ENCODE results near the gene ADH4. TPM values are rescaled to one million over a fixed set of nuclear protein-coding genes. Genes with fewer than 3 reads are reported as not detected.

ADH4 gene
- total and polyA plus RNA-seq, 10 of the 15 experiments (the other 5 are each of a cell fraction or from before 2014, with no cell fraction given) = not detected

DNA sequence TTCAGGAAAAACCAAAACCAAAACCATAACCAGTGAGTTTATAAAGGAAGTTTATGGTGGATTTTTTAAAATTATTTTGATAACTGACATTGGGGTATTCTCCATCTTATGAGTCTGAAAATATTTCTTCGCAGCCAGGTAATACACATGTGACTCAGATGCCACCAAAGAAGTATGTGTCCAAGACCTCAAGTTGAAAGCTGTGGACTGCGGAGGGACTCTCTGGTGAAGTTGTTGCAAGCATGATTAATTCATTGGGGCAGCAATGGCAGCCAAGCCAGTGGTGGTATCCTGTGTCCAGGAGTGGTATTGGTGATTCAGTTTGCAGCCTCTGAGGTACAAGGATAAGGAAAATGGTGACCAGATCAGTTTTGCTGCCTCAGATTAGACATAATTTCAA is 41.5 kb downstream of the ADH4 start:
- Histone ChIP-seq H3K27me3 (replicated peaks in 1 of 2; ENCODE audit: control insufficient read depth in 2 of 2, insufficient read depth in 2 of 2, low read length in 1 of 2) (no peaks in the 10 kb centered on the region), H4K20me1 (ENCODE audit: control insufficient read depth, insufficient read depth) (no peaks in the 10 kb centered on the region), H3K79me2 (ENCODE audit: control insufficient read depth, insufficient read depth, low read length) (no peaks in the 10 kb centered on the region), H3K9ac (ENCODE audit: control insufficient read depth, insufficient read depth, low read length) (no peak overlapping the region), H3K4me1 (ENCODE audit: control insufficient read depth, insufficient read depth, low read length) (no peaks in the 10 kb centered on the region), H2AFZ (ENCODE audit: control insufficient read depth, low read depth, low read length) (no peak overlapping the region), H3K4me2 (ENCODE audit: control insufficient read depth, insufficient read depth) (no peak overlapping the region), H3K27ac (ENCODE audit: control insufficient read depth, insufficient read depth) (no peak overlapping the region), H3K4me3 (no peak overlapping the region), H3K9me3 (replicated peaks; ENCODE audit: control insufficient read depth, insufficient read depth, low read length) (no peaks in the 10 kb centered on the region), H3K36me3 (ENCODE audit: control insufficient read depth in 2 of 2, insufficient read depth in 2 of 2, low read length in 1 of 2) (no peaks in the 10 kb centered on the region)
- no TSS peak for BruUV-seq (replicated peaks)
- POLR2A ChIA-PET = no interaction called here
- no peak for ATAC-seq
- CTCF ChIA-PET = interaction anchor here (0.8 kb wide), 1 partner anchor 46 kb away, joined by 3 read pairs; no protein-coding TSS in a partner anchor
- SMC1A ChIA-PET (ENCODE audit: uncharacterized antibody, unreplicated experiment) = interaction anchor here (1.4 to 1.9 kb wide), 2 partner anchors 14 to 301 kb away, joined by 3 to 6 read pairs; partner anchors contain the start of gene ADH5
- in situ Hi-C loops (cut with MboI) = no loop called here
- DNase-seq (ENCODE audit: low read depth, low spot score) = no peak
- WGBS (ENCODE audit: insufficient coverage, insufficient replicate concordance, low lambda C conversion rate, missing lambda C conversion rate) = 67% methylated on average over 2 of the region's 2 CpGs
- RAD21 ChIA-PET (ENCODE audit: unreplicated experiment) = interaction anchor here (1.2 kb wide), 1 partner anchor 14 kb away, joined by 3 read pairs; the partner anchor contains the start of gene ADH5
- no peak for FAIRE-seq
- intact Hi-C loops (cut with micrococcal nuclease; ENCODE audit: unreplicated experiment) = no loop called here
- TF ChIP-seq, protein P1, sequence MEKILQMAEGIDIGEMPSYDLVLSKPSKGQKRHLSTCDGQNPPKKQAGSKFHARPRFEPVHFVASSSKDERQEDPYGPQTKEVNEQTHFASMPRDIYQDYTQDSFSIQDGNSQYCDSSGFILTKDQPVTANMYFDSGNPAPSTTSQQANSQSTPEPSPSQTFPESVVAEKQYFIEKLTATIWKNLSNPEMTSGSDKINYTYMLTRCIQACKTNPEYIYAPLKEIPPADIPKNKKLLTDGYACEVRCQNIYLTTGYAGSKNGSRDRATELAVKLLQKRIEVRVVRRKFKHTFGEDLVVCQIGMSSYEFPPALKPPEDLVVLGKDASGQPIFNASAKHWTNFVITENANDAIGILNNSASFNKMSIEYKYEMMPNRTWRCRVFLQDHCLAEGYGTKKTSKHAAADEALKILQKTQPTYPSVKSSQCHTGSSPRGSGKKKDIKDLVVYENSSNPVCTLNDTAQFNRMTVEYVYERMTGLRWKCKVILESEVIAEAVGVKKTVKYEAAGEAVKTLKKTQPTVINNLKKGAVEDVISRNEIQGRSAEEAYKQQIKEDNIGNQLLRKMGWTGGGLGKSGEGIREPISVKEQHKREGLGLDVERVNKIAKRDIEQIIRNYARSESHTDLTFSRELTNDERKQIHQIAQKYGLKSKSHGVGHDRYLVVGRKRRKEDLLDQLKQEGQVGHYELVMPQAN (conservative IDR thresholded peaks at IDR 0.05) = no peak
- no peak for TF ChIP-seq ZZZ3 (IDR thresholded peaks at IDR 0.05; ENCODE audit: control insufficient read depth, insufficient read length, low read depth)
- no peak for TF ChIP-seq MEF2A (IDR thresholded peaks at IDR 0.05; ENCODE audit: insufficient read depth, low read depth, low read length)
- TF ChIP-seq WRNIP1 (IDR thresholded peaks at IDR 0.05; ENCODE audit: borderline replicate concordance, low read depth, low read length) = no peak
- no peak for TF ChIP-seq HCFC1 (IDR thresholded peaks at IDR 0.05; ENCODE audit: low read length)
- TF ChIP-seq SUZ12 (IDR thresholded peaks at IDR 0.05; ENCODE audit: unreplicated experiment) = no peak
- TF ChIP-seq NFXL1 (IDR thresholded peaks at IDR 0.05; ENCODE audit: borderline replicate concordance) = no peak
- no peak for TF ChIP-seq BCL11A (IDR thresholded peaks at IDR 0.05; ENCODE audit: low read depth, low read length)
- TF ChIP-seq, protein P2, sequence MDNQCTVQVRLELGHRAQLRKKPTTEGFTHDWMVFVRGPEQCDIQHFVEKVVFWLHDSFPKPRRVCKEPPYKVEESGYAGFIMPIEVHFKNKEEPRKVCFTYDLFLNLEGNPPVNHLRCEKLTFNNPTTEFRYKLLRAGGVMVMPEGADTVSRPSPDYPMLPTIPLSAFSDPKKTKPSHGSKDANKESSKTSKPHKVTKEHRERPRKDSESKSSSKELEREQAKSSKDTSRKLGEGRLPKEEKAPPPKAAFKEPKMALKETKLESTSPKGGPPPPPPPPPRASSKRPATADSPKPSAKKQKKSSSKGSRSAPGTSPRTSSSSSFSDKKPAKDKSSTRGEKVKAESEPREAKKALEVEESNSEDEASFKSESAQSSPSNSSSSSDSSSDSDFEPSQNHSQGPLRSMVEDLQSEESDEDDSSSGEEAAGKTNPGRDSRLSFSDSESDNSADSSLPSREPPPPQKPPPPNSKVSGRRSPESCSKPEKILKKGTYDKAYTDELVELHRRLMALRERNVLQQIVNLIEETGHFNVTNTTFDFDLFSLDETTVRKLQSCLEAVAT (IDR thresholded peaks at IDR 0.05) = no peak
- TF ChIP-seq, protein P3, sequence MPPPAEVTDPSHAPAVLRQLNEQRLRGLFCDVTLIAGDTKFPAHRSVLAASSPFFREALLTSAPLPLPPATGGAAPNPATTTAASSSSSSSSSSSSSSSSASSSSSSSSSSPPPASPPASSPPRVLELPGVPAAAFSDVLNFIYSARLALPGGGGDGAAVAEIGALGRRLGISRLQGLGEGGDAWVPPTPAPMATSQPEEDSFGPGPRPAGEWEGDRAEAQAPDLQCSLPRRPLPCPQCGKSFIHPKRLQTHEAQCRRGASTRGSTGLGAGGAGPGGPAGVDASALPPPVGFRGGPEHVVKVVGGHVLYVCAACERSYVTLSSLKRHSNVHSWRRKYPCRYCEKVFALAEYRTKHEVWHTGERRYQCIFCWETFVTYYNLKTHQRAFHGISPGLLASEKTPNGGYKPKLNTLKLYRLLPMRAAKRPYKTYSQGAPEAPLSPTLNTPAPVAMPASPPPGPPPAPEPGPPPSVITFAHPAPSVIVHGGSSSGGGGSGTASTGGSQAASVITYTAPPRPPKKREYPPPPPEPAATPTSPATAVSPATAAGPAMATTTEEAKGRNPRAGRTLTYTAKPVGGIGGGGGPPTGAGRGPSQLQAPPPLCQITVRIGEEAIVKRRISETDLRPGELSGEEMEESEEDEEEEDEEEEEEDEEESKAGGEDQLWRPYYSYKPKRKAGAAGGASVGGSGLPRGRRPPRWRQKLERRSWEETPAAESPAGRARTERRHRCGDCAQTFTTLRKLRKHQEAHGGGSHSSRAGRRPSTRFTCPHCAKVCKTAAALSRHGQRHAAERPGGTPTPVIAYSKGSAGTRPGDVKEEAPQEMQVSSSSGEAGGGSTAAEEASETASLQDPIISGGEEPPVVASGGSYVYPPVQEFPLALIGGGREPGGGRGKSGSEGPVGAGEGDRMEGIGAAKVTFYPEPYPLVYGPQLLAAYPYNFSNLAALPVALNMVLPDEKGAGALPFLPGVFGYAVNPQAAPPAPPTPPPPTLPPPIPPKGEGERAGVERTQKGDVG (CRISPR knock-in tag; IDR thresholded peaks at IDR 0.05) = no peak
- TF ChIP-seq YY1 (IDR thresholded peaks at IDR 0.05; ENCODE audit: low read depth, low read length) = no peak
- TF ChIP-seq TBL1XR1 (IDR thresholded peaks at IDR 0.05; ENCODE audit: low read depth, low read length) = no peak
- TF ChIP-seq PML (IDR thresholded peaks at IDR 0.05; ENCODE audit: low read length) = no peak
- TF ChIP-seq EGR1 (IDR thresholded peaks at IDR 0.05; ENCODE audit: borderline replicate concordance in 1 of 2, low read depth in 2 of 2, low read length in 2 of 2) = no peak
- TF ChIP-seq NR2C2 (IDR thresholded peaks at IDR 0.05; ENCODE audit: borderline replicate concordance, control insufficient read depth, insufficient read length, low read depth) = no peak
- no peak for TF ChIP-seq NFYA (IDR thresholded peaks at IDR 0.05; ENCODE audit: borderline replicate concordance, low read depth, low read length)
- no peak for TF ChIP-seq SMC3 (IDR thresholded peaks at IDR 0.05; ENCODE audit: borderline replicate concordance, low read length)
